ENCODE results near the gene EGFL6.

The EGFL6 gene, protein sequence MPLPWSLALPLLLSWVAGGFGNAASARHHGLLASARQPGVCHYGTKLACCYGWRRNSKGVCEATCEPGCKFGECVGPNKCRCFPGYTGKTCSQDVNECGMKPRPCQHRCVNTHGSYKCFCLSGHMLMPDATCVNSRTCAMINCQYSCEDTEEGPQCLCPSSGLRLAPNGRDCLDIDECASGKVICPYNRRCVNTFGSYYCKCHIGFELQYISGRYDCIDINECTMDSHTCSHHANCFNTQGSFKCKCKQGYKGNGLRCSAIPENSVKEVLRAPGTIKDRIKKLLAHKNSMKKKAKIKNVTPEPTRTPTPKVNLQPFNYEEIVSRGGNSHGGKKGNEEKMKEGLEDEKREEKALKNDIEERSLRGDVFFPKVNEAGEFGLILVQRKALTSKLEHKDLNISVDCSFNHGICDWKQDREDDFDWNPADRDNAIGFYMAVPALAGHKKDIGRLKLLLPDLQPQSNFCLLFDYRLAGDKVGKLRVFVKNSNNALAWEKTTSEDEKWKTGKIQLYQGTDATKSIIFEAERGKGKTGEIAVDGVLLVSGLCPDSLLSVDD

DNA sequence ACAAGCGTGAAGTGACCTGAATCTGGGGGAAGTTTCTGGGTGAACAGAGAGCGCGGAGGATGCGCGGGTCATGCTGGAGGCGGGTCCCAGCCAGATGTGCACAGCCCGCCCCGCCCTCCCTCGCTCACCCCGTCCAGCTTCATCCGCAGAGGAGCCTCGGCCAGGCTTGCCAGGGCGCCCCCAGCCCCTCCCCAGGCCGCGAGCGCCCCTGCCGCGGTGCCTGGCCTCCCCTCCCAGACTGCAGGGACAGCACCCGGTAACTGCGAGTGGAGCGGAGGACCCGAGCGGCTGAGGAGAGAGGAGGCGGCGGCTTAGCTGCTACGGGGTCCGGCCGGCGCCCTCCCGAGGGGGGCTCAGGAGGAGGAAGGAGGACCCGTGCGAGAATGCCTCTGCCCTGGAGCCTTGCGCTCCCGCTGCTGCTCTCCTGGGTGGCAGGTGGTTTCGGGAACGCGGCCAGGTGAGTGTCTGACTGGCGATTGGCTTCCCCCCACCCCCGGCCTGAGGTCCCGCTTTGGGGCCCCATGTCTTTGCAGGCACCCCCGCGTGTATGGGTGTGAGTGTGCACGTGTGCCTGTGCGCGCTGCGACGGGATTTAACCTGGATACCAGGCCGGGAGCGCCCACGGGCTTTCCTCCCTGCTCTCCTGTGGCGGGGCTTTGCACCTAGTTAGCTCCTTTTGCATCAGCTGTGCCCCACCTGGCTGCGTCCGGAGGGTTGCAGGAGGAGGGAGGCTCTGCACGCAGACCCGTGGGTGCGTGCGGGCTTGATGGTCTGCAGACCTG is at the start of gene EGFL6:
Gene EGFL6 (plus strand): TSS at position 123 of the 782 bp plus-strand sequence. CDS start 261 bp downstream, at position 384.
- DNase-seq (ENCODE audit: low spot score), result no peak

DNA sequence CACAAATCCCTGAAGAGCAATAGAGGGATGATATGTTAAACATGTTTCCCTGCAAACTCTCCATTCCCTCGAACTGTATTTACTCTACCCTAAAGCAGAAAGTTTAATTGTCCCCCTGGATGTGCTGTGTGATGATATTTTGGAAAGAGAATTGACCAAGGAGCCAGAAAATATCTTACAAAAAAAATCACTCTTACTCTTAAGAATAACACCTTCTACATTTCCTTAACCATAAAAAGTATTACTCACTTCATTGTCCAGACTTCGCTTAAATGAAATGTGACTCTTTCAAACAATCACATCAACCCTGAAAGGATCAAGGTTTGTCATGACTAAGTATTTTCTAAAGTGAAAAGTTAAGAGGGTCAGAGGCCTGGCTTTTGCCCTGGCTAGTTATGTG is 49.0 kb upstream of the EGFL6 start:
- DNase-seq (ENCODE audit: low spot score), result no peak

DNA sequence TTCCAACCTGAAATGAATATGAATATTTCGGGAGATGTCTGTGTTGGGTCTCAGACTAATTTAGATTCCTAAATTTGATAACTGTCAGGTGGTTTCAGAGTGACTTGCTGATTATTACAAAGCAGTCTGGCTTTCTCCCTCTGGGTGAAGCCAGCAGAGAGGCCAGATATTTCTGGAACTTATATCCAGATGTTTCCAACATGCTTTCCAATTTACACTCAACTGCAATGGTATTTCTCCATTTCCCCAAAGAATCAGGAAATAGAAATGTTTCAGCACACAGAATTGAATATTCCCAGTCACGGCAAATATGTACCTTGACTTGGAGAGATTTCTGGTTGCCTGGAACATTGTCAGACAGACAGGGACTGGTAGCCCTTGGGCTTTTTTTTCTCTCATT is 48.5 kb upstream of the EGFL6 start:
- no peak for DNase-seq (ENCODE audit: low spot score)

DNA sequence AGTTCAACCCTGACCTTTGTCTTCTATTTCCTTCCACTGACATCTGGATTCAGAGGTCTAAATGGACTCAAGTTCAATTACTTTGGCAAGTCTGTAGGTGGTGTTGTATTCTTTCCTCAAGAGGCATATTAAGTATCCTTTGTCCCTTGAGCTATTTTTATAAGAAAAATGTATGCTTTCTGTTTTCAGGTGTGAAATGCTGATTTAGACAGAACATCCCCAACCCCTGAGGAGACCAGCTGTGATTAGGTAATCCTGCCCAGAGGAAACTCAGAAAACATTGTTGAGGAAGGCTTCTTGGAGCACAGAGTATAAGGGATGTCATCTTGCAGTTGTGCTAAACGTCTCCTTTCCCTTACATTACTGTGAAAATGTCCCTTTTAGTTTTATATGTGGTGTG is 46.6 kb upstream of the EGFL6 start:
- DNase-seq (ENCODE audit: low spot score), result no peak

DNA sequence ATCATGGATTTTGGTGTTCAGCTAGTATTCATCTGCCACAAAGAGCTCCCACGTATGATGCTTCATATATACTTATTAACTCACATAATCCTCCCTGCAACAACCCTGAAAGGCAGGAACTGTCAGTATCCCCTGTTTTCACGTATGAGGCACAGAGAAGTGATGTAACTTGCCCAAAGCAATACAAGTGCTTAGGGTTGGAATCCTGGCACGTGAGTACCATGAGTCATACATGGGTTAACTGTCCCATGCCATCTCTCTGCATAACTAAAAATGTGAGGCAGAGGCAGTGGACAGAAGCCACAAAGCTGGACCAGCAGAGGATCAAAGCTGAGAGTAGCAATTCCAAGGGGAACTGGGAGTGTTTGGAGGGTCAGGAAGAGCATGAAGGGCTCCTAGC is 35.7 kb upstream of the EGFL6 start:
- DNase-seq (ENCODE audit: low spot score), result peak; percentile 54

DNA sequence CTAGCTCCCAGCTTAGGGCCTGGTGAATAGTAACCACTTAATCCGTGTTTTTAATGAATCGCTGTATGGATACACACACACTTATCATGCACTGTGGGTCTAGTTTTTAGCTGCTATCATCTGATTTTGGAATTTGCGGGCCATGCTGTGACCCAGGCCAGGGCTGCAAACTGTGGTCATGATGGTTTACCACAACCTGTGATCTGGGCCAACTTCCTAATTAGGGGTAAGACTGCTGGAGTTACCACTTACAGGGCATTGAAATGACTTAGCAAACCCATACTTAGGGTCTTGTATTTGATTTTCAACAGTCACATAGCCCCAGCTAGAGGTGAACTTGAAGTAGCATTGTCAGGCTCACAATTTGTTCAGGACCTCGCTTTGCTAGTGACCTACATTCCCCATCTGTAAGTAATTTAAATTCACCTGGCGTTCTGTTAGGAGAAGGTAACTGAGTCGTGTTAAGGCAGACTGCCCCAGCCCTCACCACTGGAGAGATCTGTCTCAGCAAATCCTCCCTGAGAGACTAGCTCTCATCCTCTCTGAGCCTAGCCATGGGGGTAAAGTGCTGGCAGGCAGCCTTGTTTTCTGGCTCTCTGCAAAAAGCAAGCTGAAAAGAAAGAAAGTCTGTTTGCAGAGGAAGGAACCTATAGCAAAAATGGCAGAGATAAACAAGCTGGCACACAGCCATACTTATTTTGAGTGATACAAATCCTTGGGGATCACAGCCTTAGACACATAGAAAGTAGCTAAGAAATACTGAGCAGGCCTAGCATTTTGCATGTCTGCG is 33.8 kb upstream of the EGFL6 start:
- no peak for DNase-seq (ENCODE audit: low spot score)

DNA sequence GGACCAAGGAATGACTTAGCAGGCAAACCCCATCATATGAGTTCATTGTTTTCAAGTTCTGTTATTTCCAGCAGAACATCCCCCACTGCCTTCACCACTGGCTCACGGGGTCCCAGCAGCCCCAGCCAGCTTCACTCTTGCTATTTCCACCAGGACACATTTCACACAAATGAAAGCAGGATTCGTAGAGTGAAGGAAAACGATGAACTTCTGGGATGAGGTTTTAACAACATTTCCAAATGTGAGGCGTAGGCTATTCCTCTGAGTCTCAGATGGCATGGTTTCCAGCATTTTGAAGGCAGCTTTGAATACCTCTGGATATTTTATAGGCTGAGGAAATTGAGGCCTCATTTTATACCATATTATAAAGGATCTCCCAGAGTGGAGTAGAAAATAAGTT is 32.9 kb upstream of the EGFL6 start:
- no peak for DNase-seq (ENCODE audit: low spot score)

DNA sequence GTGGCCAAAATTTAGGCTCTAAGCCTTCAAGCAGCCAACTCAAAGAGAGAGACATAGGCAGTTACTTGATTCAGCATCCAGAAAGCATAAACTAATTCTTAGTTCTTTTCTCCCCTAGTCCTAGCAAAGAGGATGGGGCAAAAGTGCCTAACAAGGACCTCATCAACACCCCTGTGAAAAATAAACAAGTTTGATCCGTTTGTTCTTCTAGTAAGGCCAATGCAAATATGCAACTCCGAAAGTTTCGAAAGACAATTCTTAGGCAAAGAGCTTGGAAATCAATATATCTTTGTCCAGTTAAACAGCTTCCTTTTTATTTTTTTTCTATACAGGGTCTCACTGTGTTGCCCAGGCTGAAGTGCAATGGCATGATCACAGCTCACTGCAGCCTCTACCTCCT is 31.0 kb upstream of the EGFL6 start:
- no peak for DNase-seq (ENCODE audit: low spot score)

DNA sequence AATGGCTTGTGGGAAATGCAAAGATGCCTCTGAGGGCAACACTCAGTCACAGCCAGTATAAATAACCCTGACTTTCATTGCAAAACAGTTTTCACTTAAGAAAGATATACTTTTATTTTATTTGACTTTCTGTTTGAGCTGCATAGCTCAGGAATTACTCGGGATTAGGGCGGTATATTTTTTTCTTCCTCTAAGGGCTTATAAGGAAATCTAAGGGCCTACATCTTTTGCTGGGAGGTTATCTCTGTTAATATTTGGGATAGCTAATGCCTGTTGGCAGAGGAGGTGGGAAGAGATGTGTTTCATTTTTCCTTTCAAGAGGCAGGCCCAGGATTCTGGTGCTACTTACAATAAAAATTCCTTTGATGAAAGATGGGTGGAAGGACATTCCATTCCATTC is 28.8 kb upstream of the EGFL6 start:
- no peak for DNase-seq (ENCODE audit: low spot score)

DNA sequence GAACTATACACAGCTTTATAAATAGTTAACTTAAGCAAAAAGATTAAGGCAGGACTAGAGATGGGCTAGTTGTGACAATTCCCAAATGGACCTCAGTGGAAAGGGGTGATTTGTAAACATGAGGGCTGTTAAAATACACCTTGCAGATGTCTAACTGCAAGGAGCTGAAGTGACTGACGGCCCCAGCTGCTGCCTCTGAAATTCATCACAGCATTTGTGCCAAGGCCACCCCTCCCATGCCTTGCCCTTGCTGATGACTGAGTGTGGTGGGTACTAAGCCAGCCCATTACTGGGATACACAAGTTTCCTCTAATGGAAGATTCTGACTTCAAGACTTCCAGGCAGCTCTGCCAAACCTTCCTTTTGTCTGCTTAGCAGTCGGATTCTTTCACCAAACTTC is 23.7 kb upstream of the EGFL6 start:
- DNase-seq (ENCODE audit: low spot score), result no peak

DNA sequence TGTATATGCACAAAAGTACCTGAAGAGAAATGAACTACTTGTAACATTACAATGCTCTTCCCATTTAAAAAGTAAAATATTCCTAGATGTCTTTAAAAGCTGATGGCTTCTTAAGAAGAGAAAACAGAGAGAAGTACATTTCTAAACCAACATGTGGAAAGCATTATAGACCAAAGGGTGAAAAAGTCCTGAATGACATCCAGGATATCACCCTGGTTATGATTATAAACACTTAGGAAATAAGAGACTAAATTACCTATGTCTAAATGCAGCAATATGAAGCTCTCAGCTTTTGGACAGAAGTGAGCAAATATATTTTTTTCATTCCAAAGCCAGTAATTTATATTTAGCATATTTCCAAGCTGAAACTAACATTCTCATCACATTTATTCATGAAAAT is 21.7 kb upstream of the EGFL6 start:
- no peak for DNase-seq (ENCODE audit: low spot score)

DNA sequence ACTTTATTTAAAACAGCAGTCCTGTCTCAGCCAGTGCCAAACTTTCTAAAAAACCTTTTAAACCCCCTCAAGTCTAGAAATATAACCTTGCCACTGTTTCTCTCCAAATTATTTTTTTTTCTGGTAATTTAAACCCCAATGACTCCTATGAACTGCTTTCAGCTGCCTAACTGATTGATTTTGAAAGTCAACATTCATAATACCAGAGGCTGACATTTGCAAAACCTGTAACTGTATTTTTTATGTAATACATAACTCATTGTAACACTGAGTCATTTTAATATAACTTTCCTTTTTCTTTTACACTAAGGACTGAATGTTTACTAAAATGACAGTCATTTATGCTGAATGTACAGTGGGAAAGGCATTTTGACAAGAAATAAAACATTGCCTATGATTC is 19.1 kb upstream of the EGFL6 start:
- no peak for DNase-seq (ENCODE audit: low spot score)

DNA sequence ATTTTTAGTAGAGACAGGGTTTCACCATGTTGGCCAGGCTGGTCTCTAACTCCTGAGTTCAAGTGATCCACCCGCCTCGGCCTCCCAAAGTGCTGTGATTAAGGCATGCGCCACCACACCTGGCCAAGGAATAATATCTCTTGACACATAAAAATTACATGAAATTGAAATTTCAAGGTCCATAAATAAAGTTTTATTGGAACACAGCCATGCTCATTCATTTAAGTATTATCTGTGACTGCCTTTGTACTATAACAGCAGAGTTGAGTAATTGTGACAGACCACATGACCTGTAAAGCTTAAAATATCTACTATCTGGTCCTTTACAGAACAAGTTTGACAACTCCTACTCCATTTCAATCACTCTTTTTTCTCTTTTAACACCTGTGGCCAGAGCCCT is 17.8 kb upstream of the EGFL6 start:
- DNase-seq (ENCODE audit: low spot score), result no peak

DNA sequence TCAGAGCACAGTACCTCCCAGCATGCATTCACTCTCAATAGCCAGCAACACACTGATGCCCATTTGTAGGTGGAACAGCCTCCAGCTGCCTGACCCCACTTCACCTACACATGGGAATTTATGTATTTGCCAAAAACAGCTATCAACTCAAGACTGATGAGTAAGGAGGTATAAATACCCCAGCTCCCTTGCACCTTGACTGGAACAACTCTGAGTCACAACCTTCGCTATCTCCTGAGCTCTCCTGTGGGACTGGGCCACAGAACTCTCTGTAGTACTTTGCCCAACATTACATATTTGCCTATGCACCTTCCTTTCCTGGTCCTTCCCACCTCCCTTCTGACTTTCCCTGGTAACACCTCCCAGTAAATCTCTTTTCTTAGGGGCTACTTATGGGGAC is 16.5 kb upstream of the EGFL6 start:
- DNase-seq (ENCODE audit: low spot score), result no peak

DNA sequence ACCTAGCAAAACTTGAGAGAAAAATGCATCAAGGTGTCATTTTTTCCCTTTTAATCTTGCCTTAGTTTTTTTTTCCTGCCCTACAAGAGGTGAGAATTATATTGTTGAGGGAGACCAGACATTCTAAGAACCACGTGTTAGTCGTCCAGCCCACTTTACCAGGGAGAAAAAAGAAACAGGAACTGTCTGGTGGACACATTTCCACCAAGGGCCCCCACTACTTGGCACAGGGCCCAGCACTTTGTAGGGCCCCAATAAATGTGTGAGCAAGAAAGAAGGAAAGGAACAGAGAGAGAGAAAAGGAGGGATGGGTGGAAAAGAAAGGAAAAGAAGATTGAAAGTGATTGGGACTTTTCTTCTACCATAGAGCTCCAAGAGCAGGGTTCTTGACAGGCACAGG is 3.9 kb upstream of the EGFL6 start:
- DNase-seq (ENCODE audit: low spot score), result no peak

DNA sequence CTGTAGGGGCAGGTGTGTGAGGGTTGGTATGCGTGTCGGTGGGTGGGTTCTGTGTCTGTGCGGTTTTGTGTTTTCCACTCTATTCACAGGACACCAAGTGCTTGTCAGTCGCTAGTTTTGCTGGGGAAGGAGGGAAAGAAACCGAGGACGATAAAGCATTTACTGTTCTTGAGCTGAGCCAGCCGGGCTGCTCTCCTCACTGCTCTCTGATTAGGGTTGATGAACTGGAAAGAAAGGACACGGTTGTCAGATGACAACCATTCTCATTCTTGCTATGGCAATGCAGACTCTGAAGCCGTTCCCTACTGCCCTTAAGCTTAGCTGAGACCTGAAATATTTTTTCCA is 832 bp downstream of the EGFL6 start:
- DNase-seq (ENCODE audit: low spot score), result no peak

DNA sequence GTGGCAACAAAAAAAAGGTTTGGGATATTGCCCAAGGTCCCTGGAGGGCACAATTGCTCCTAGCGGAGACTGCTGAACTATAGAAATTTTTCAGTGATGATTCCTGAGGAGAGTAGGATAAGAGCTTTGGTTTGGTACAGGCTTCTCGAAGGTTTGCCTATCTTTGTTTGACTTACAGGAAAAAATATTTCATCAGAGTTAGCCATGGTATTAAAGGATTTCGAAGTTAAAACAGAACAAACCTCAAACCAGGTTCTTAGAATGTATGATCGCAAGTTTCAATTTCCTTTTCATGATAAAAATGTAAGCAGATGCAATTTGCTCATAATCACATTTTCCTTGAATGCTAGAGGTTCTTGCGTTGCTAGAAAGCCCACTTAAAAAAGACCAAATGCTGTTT is 1.7 kb downstream of the EGFL6 start:
- no peak for DNase-seq (ENCODE audit: low spot score)

DNA sequence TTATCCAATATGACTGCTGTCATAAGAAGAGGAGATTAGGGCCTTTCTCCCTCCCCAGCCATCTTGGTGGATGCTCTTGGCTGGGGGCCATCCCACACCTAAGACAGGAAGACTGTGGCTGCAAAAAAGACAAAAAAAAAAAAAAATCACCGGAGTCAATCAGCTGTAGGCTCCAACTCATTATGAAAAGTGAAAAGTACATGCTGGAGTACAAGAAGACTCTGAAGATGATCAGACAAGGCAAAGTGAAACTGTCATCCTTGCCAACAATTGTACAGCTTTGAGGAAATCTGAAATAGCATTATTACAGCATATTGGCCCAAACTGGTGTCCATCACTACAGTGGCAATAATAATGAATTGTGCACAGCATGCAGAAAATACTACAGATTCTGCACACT is 5.2 kb downstream of the EGFL6 start:
- no peak for DNase-seq (ENCODE audit: low spot score)

DNA sequence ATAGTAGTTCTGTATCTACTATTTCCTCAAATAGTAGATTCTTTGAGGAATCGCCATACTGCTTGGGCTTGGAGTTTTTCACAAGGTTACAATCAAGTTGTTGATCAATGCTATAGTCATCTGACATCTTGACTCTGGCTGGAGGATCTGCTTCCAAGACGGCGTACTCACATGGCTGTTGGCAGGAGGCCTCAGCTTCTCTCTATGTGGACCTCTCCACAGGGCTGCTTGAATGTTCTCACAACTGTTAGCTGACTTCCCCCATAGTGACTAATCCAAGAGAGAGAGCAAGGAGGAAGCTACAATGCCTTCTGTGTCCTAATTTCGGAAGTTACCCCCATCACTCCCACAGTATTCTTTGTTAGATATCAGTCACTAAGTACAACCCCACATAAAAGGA is 10.3 kb downstream of the EGFL6 start:
- DNase-seq (ENCODE audit: low spot score), result no peak

DNA sequence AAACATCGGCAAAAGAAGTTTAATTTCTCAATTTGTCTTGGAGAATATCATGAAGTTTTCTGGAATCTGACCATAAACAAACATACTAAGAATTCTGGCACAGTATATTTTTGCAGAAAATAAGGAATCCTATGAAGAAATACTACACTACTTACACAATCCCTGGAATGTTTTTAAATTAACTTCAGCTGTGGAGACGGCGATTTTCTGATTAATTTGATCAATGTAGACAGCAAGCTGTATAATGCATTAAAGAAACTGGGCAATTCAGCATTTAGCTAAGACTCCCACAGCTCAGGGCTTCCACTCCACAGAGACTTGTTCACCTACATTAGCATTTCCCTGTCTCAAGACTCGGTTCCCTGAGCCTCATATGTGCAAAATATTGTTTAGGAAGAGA is 12.2 kb downstream of the EGFL6 start:
- no peak for DNase-seq (ENCODE audit: low spot score)

DNA sequence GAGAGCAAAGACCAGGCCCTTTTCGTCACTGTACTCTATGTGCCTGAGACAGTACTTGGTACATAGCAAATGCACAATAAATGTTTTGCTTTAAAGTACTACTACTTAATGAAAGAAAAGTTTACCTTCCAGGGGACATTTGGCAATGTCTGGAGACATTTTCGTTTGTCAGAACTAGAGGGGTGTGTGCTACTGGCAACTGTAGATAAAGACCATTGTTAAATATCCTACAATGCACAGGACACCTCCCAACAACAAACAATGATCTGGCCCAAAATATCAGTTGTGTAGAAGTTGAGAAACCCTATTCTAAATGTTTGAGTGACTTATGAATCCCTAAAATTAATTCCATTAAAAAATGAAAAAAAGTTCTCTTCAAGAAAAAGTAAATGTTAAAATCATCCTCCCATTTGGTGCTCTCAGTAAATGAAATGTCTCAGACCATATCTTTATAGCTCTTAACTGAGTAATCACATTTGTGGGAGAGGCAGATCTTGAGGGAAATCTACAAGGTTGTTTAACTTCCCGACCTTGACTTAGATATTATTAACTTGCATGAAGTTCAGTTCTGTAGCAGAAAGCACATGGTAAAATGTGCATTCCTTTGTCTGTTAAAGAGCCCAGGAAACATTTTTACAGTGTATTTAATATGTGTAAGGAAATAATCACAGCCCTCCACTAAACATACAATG is 18.5 kb downstream of the EGFL6 start:
- DNase-seq (ENCODE audit: low spot score), result no peak

DNA sequence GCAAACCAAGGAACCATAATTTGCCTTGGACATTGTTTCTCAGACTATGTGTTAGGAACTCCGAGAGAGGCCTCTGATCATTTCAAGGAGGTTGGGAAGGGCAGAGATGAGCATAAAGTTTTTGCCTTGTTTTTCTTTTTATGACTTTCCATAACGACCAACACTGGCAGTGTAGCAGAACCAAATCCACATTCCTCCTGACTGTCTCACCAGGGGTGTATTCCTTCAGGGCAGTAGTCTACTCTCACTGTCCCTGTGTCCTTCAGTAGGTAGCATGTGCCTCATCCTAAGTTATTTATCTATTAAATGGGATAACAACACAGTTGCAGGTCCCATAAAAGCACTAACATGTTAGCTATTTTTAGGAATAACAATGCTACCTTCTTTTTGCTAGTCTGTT is 20.8 kb downstream of the EGFL6 start:
- DNase-seq (ENCODE audit: low spot score), result peak; percentile 47
